WTC11 (cell line): ENCODE data around the gene CAPN12.

Experiments used
- CREB1 ChIP-seq: sonication (generic); formaldehyde crosslinking; IDR thresholded peaks from 2 replicates; pipeline ENCODE4 v1.8.0; 2023; ENCODE audit warnings: mild to moderate bottlenecking, missing genetic modification reagents
- TF ChIP-seq, protein P1 (sequence below): sonication (generic); formaldehyde crosslinking; IDR thresholded peaks from 2 replicates; pipeline ENCODE4 v1.8.1; 2022; ENCODE audit warnings: missing genetic modification reagents, borderline replicate concordance
- TF ChIP-seq, protein P2 (sequence below): fragments of 200-600 bp; IDR thresholded peaks from 2 replicates; pipeline ENCODE4 v1.8.0; 2022; ENCODE audit warnings: antibody characterized with exemption

DNA sequence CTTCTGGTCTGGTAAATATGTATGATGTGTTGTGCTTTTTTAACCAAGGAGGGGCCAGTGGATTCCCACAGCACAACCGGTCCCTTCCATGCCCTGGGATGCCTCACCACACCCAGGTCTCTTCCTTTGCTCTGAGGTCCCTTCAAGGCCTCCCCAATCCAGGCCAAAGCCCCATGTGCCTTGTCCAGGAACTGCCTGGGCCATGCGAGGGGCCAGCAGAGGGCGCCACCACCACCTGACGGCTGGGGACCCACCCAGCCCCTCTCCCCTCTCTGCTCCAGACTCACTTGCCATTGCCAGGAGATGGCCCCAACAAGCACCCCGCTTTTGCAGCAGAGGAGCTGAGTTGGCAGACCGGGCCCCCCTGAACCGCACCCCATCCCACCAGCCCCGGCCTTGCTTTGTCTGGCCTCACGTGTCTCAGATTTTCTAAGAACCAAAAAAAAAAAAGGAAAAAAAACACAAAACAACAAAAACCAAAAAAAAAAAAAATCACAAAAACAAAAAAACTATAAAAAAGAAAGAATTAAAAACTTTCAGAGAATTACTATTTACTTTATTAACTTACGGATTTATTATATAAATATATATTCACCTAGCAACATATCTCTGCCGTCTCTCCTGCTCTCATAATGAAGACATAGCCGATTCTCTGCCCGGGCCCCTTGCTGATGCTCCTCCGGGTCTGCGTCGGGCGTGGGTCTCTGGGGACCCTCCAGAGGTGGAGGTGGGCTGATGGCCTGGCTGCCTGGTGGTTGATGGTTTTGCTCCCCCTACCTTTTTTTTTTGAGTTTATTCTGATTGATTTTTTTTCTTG is 14.4 kb downstream of the CAPN12 start:
- TF ChIP-seq, protein P1, sequence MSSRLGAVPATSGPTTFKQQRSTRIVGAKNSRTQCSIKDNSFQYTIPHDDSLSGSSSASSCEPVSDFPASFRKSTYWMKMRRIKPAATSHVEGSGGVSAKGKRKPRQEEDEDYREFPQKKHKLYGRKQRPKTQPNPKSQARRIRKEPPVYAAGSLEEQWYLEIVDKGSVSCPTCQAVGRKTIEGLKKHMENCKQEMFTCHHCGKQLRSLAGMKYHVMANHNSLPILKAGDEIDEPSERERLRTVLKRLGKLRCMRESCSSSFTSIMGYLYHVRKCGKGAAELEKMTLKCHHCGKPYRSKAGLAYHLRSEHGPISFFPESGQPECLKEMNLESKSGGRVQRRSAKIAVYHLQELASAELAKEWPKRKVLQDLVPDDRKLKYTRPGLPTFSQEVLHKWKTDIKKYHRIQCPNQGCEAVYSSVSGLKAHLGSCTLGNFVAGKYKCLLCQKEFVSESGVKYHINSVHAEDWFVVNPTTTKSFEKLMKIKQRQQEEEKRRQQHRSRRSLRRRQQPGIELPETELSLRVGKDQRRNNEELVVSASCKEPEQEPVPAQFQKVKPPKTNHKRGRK (CRISPR knock-in tag) = no peak
- TF ChIP-seq CREB1 (CRISPR knock-in tag) = no peak
- TF ChIP-seq, protein P2, sequence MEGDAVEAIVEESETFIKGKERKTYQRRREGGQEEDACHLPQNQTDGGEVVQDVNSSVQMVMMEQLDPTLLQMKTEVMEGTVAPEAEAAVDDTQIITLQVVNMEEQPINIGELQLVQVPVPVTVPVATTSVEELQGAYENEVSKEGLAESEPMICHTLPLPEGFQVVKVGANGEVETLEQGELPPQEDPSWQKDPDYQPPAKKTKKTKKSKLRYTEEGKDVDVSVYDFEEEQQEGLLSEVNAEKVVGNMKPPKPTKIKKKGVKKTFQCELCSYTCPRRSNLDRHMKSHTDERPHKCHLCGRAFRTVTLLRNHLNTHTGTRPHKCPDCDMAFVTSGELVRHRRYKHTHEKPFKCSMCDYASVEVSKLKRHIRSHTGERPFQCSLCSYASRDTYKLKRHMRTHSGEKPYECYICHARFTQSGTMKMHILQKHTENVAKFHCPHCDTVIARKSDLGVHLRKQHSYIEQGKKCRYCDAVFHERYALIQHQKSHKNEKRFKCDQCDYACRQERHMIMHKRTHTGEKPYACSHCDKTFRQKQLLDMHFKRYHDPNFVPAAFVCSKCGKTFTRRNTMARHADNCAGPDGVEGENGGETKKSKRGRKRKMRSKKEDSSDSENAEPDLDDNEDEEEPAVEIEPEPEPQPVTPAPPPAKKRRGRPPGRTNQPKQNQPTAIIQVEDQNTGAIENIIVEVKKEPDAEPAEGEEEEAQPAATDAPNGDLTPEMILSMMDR = peak; percentile 88
